ENCODE measurements around the gene MYOM3.

GRCh38 chr1:24097663-24098062, 14.3 kb downstream of the MYOM3 start:
- TF ChIP-seq CTCF (IDR thresholded peaks at IDR 0.05), result no peak
- TF ChIP-seq SIN3A (IDR thresholded peaks at IDR 0.05; ENCODE audit: borderline replicate concordance, insufficient read depth, low read depth, low read length), result no peak
- no peak for TF ChIP-seq REST (IDR thresholded peaks at IDR 0.05; ENCODE audit: insufficient read depth in 1 of 2, low read depth in 2 of 2, low read length in 1 of 2)
- no peak for TF ChIP-seq POLR2AphosphoS5 (IDR thresholded peaks at IDR 0.05; ENCODE audit: low read depth, low read length)
- TF ChIP-seq TCF7L2 (IDR thresholded peaks at IDR 0.05; ENCODE audit: low read depth, low read length), result no peak
